ENCODE results near the gene PHTF2.
"Not testable (repeated sequence)": the region's sequence is repeated elsewhere in the genome, so short reads cannot be mapped to it uniquely, and the experiment has no call there.

Gene PHTF2

DNA sequence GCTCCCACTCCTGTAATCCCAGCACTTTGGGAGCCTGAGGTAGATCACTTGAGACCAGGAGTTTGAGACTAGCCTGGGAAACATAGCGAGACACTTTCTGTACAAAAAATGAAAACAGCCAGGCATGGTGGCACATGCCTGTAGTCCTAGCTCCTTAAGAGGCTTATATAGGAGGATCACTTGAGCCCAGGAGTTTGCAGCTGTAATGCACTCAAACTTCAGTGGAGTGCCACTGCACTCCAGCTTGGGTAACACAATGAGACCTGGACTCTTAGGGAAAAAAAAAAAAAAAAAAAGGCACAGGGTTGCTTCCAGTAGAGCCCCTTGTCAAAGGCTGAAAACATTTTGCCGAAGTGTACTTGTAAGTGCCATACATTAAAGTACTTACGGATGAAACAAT lies 195.3 kb downstream of the PHTF2 start:
- no peaks in the 10 kb centered on the region for H3K36me3 ChIP-seq (ENCODE audit: control insufficient read depth, low read length)
- H3K9me2 ChIP-seq (replicated peaks; ENCODE audit: control insufficient read depth, low read length), result no peaks in the 10 kb centered on the region
- H3K79me2 ChIP-seq (ENCODE audit: control insufficient read depth, low read length), result no peaks in the 10 kb centered on the region
- H3K27me3 ChIP-seq (ENCODE audit: control insufficient read depth, low read length), result peaks cover 6% of the 10 kb centered on the region
- no peak overlapping the region for H3K4me2 ChIP-seq (ENCODE audit: low read length)
- H4K20me1 ChIP-seq (ENCODE audit: control insufficient read depth, insufficient read depth, low read depth, low read length), result no peaks in the 10 kb centered on the region
- H3K9me3 ChIP-seq (ENCODE audit: control insufficient read depth, insufficient read depth, low read length), result no peaks in the 10 kb centered on the region
- H3K4me3 ChIP-seq (ENCODE audit: low read length), result no peak overlapping the region
- no peaks in the 10 kb centered on the region for H3F3A ChIP-seq (ENCODE audit: control insufficient read depth, insufficient read depth)
- no peak overlapping the region for H3K27ac ChIP-seq (ENCODE audit: low read depth, low read length)
- TF ChIP-seq EZH2phosphoT487 (IDR thresholded peaks at IDR 0.05; ENCODE audit: borderline replicate concordance, low read length), result no peak
- TF ChIP-seq, protein P1, sequence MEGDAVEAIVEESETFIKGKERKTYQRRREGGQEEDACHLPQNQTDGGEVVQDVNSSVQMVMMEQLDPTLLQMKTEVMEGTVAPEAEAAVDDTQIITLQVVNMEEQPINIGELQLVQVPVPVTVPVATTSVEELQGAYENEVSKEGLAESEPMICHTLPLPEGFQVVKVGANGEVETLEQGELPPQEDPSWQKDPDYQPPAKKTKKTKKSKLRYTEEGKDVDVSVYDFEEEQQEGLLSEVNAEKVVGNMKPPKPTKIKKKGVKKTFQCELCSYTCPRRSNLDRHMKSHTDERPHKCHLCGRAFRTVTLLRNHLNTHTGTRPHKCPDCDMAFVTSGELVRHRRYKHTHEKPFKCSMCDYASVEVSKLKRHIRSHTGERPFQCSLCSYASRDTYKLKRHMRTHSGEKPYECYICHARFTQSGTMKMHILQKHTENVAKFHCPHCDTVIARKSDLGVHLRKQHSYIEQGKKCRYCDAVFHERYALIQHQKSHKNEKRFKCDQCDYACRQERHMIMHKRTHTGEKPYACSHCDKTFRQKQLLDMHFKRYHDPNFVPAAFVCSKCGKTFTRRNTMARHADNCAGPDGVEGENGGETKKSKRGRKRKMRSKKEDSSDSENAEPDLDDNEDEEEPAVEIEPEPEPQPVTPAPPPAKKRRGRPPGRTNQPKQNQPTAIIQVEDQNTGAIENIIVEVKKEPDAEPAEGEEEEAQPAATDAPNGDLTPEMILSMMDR (IDR thresholded peaks at IDR 0.05; ENCODE audit: low read depth, low read length, poor library complexity, severe bottlenecking), result no peak
- no peaks in the 10 kb centered on the region; the same call in 1 of the 2 replicates for H3K4me1 ChIP-seq (ENCODE audit: control insufficient read depth, low read length)

DNA sequence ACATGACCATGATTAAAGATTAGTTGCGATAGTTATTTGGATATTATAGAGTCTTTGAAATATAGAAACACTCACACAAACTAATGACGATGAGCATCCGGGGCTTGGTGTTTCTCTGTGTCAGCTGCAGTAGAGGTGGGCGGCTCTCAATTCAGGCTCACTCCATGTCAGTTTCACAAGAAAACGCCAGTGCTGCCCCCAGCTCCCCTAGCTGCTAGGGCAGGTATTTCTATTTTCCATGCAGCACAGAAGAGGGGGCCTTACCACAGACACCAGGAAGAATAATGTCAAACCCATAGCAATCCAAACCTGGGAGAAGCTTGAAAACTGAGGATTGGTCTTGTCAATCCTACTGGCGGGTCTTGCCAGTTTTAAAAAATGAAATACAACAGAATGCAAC lies 197.1 kb downstream of the PHTF2 start:
- Histone ChIP-seq H3K27me3 (ENCODE audit: control insufficient read depth, low read length) (peaks cover 6% of the 10 kb centered on the region), H3K4me1 (ENCODE audit: control insufficient read depth, low read length) (no peaks in the 10 kb centered on the region), H3K4me2 (ENCODE audit: low read length) (no peak overlapping the region), H3K27ac (ENCODE audit: low read depth, low read length) (no peak overlapping the region), H3K9me3 (ENCODE audit: control insufficient read depth, insufficient read depth, low read length) (no peaks in the 10 kb centered on the region), H3K9me2 (replicated peaks; ENCODE audit: control insufficient read depth, low read length) (no peaks in the 10 kb centered on the region), H3F3A (ENCODE audit: control insufficient read depth, insufficient read depth) (no peaks in the 10 kb centered on the region), H4K20me1 (ENCODE audit: control insufficient read depth, insufficient read depth, low read depth, low read length) (no peaks in the 10 kb centered on the region), H3K36me3 (ENCODE audit: control insufficient read depth, low read length) (no peaks in the 10 kb centered on the region), H3K4me3 (ENCODE audit: low read length) (no peak overlapping the region), H3K79me2 (ENCODE audit: control insufficient read depth, low read length) (no peaks in the 10 kb centered on the region)
- TF ChIP-seq EZH2phosphoT487 (IDR thresholded peaks at IDR 0.05; ENCODE audit: borderline replicate concordance, low read length), result no peak
- TF ChIP-seq, protein P1 (IDR thresholded peaks at IDR 0.05; ENCODE audit: low read depth, low read length, poor library complexity, severe bottlenecking), result peak; percentile 24

DNA sequence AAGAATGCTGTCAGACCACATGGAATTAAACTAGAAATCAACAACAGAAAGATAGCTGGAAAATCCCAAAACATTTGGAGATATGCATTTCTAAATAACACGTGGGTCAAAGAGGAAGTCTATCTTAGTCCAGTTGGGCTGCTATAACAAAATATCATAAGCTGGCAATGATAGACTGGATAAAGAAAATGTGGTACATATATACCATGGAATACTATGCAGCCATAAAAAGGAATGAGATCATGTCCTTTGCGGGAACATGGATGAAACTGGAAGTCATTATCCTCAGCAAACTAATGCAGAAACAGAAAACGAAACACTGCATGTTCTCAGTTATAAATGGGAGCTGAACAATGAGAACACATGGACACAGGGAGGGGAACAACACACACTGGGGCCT lies 200.6 kb downstream of the PHTF2 start:
- not testable (repeated sequence) for H4K20me1 ChIP-seq (ENCODE audit: control insufficient read depth, insufficient read depth, low read depth, low read length); H3K4me1 ChIP-seq (ENCODE audit: control insufficient read depth, low read length); H3K4me3 ChIP-seq (ENCODE audit: low read length); H3K27me3 ChIP-seq (ENCODE audit: control insufficient read depth, low read length); H3K79me2 ChIP-seq (ENCODE audit: control insufficient read depth, low read length); H3K9me2 ChIP-seq (replicated peaks; ENCODE audit: control insufficient read depth, low read length); H3K4me2 ChIP-seq (ENCODE audit: low read length); H3K36me3 ChIP-seq (ENCODE audit: control insufficient read depth, low read length); H3K9me3 ChIP-seq (ENCODE audit: control insufficient read depth, insufficient read depth, low read length); H3F3A ChIP-seq (ENCODE audit: control insufficient read depth, insufficient read depth); H3K27ac ChIP-seq (ENCODE audit: low read depth, low read length)

DNA sequence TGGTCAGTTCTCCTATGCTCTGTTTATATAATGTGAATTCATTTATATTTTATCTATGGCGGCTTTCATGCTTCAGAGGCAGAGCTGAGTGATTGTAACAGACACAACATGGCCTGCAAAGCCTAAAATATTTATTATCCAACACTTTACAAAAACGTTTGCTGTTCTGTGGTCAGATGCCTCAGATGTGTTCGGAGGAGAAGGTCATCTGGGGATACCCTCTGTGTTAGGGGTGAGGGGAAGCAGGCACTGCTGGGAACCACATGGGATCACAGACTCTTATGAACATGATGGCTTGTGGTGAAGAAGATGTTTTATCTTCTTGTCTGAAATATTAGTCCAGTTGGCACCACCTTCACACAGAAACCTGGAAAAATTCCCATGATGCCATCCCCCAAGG lies 203.4 kb downstream of the PHTF2 start:
- TF ChIP-seq, protein P1 (IDR thresholded peaks at IDR 0.05; ENCODE audit: low read depth, low read length, poor library complexity, severe bottlenecking), result no peak
- TF ChIP-seq EZH2phosphoT487 (IDR thresholded peaks at IDR 0.05; ENCODE audit: borderline replicate concordance, low read length), result no peak
- Histone ChIP-seq H3K27me3 (ENCODE audit: control insufficient read depth, low read length) (no peaks in the 10 kb centered on the region), H3F3A (ENCODE audit: control insufficient read depth, insufficient read depth) (no peaks in the 10 kb centered on the region), H3K9me3 (ENCODE audit: control insufficient read depth, insufficient read depth, low read length) (no peaks in the 10 kb centered on the region), H4K20me1 (ENCODE audit: control insufficient read depth, insufficient read depth, low read depth, low read length) (no peaks in the 10 kb centered on the region), H3K9me2 (replicated peaks; ENCODE audit: control insufficient read depth, low read length) (no peaks in the 10 kb centered on the region), H3K4me1 (ENCODE audit: control insufficient read depth, low read length) (no peaks in the 10 kb centered on the region), H3K79me2 (ENCODE audit: control insufficient read depth, low read length) (no peaks in the 10 kb centered on the region), H3K4me3 (ENCODE audit: low read length) (no peak overlapping the region), H3K27ac (ENCODE audit: low read depth, low read length) (no peak overlapping the region), H3K36me3 (ENCODE audit: control insufficient read depth, low read length) (no peaks in the 10 kb centered on the region), H3K4me2 (ENCODE audit: low read length) (no peak overlapping the region)
